NK-92 treated with Interleukin-12 subunit alpha and Interleukin-12 subunit beta, amount 100 ng/mL, for 24 hours (cell line): ENCODE data around the gene PPP1R15A.
"Not testable (repeated sequence)": the region's sequence is repeated elsewhere in the genome, so short reads cannot be mapped to it uniquely, and the experiment has no call there.

ENCODE experiments used
- DNase-seq: peaks from one replicate; lab custom pipeline; 2025; lab: John Stamatoyannopoulos, UW

PPP1R15A gene

DNA sequence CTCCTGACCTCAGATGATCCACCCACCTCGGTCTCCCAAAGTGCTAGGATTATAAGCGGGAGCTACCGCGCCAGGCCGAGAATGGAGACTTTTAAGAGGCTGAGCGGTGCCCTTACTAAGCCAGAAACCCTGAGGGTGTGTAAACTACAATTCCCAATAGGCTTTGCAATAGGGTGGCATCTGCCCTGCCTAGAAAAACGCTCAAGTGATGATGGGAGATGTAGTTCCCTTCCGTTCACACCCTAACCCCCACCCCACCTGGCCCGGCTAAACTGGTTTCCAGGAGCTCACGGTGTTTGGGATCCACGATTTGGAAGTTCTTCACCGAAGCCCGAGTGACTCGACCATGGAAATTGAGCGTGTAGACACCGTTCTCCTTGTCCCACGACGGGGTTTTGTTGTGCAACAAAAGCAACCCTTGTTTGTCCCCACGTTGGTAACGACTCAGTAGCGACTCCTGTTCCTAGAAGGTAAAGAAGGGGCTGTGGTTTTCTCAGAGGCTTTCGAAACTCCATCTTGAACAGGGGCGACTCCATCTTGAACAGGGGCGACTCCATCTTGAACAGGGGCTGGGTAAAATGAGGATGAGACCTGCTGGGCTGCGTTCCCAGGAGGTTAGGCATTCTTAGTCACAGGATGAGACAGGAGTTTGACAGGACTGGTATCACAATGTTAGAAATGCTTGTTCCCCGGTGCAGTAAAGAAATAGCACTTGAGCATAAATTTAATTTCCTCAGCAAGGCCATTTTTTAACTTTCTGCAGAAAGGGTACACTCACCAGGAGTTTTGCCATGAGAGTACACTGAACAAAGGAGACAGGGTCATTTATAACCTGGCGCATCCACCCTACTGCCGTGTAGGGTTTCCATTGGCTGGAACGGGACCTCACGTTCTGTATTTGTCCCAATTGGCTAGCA is 9.8 kb downstream of the PPP1R15A start:
- no peak for DNase-seq

DNA sequence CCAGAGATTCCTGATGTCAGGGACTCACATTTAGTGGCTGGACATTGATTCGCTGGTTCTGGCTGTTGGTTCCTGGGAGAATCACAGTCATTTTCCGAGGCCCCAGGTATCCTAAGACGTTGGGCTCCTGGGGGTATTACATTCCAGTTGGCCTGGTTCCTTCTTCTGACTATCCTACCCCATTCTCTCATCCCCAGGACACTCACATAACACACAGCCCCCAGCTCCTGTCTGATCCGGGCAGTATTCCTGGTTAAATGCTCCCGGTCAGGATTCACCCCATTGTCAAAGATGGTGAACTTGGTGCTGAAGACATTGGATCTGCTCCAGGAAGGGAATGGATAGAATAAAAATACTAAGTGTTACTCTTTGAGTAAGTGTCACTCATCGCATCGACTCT is 11.5 kb downstream of the PPP1R15A start:
- DNase-seq = no peak

DNA sequence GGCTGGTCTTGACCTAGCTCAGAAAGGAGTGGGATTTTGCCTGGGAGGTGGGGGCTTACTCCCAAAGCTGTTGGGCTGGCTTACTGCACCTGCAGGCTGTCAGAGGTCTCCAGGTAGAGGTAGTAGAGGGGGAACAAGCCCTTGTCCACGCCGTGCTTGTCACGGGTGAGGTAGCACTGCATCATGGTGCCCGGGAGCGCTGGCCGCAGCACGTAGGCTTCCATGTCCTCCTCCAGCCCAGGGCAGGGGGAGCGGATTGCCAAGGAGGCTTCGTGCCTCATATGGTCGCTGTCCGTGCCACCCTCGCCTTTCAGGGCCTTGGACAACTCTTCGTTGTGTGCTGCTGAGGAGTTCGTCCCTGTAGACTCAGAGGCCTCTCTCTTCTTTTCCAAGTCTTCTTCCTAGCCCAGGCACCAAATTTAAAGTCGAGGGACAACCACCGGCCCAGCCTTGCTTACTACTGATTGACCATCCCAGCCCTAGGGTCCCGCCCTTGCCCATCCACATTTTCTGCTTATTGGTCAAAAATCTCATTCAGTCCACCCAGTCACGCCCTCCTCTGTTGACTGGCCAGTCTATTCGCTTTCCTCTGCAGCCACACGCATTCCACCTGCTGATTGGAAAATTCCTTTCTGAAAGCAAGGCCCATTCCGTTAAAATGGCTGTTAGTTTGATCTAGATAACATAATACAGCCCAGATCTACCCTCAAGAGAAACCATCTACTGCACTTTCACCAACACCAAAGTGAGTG is 15.8 kb downstream of the PPP1R15A start:
- no peak for DNase-seq

DNA sequence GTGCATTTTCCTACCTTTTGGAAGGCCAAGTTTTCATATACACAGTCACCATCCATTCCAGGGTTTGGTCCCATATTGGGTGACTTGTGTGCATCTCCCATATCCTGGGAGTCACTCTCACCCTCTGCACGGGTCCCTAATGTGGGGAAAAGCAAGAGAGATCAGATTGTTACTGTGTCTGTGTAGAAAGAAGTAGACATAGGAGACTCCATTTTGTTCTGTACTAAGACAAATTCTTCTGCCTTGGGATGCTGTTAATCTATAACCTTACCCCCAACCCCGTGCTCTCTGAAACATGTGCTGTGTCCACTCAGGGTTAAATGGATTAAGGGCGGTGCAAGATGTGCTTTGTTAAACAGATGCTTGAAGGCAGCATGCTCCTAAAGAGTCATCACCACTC is 17.3 kb downstream of the PPP1R15A start:
- DNase-seq = not testable (repeated sequence)

DNA sequence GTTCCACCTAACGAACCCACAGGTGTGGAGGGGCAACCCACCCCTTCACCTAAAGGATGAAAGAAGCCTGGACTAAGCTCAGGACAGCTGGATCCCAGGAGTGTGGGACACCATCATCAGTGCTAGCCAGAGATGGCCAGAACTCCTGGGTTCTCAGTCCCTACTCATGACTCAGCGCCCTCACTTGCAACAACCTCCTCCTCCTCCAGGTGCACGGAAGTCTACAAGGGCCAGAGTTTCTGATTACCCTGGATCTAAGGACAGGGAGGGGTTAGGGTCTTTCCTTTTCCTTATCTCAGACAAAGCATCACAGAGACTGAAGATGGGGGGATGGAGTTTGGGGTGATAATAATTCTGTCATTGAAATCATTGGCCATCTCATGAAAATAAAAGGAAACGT is 18.3 kb downstream of the PPP1R15A start:
- DNase-seq = no peak

DNA sequence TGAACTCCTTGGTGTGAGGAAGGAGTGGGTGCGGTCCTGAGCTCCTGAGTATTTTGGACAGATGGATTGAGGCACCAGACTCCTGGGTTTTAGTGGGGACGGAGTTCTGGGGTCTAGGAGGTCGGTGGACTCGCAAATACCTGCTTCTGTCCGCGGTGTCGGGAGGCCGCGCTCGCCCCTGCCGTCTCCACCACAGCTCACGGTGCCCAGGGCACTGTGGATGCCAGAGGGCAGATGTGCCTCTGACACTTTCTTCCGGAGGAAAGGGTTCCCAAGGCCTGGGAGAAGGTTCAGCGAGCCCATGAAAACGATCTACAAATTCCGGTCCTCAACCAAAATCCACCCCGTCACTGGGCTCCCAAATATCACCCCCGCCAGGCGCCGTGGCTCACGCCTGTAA is 23.0 kb downstream of the PPP1R15A start:
- DNase-seq = no peak

DNA sequence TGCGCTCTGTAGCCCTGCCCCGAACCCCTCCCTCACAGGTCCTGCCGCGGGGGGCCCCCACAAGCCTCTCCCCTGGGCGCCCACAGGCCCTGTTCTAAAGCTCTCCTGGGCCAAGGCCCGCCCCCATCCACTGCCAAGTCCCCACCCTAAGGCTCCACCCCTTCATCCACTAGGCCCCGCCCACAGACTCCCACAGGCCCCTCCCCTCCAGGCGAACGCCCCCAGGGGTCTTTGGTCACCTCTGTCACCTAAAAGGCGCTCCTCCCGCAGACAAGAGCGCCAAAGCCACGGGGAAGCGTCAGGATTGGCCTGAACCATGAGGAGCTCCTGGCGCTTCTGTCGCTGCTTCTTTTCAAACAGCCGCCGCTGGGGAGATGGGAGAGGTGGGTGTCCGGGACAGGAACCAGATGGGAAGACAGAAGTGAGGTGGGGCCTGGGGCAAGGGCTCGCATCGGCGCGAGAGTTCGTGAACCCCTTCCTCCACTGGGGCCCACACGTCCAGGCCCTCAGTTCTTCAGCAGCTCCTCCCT is 24.0 kb downstream of the PPP1R15A start:
- DNase-seq = no peak

DNA sequence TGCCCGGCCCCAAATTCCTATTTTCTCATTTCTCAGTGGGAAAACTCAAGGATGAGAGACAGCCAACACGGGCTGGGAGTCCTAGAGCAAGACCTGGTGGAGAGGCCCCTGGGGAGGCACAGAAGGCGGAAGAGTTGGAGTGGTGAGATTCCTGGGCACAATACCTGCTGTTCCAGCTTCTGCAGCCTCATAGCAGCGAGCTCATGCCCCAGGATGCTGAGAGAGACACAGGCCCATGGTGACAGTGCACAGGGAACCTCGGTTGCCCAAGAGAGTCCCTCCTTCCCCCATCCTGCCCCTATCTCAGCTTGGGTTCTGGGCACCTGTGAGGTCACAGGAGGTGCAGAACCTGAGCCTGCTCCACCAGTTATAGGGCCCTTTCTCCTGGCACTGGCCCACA is 25.0 kb downstream of the PPP1R15A start:
- DNase-seq = no peak

DNA sequence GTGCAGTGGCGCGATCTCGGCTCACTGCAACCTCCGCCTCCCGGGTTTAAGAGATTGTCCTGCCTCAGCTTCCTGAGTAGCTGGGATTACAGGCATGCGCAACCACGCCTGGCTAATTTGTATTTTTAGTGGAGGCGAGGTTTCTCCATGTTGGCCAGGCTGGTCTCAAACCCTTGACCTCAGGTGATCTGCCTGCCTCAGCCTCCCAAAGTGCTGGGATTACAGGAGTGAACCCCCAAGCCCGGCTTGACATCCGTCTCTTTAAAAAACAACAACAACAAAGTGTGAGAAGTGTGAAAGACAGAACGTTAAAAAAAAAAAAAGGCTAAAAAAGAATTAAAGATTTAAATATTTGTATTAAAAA is 27.1 kb downstream of the PPP1R15A start:
- not testable (repeated sequence) for DNase-seq

DNA sequence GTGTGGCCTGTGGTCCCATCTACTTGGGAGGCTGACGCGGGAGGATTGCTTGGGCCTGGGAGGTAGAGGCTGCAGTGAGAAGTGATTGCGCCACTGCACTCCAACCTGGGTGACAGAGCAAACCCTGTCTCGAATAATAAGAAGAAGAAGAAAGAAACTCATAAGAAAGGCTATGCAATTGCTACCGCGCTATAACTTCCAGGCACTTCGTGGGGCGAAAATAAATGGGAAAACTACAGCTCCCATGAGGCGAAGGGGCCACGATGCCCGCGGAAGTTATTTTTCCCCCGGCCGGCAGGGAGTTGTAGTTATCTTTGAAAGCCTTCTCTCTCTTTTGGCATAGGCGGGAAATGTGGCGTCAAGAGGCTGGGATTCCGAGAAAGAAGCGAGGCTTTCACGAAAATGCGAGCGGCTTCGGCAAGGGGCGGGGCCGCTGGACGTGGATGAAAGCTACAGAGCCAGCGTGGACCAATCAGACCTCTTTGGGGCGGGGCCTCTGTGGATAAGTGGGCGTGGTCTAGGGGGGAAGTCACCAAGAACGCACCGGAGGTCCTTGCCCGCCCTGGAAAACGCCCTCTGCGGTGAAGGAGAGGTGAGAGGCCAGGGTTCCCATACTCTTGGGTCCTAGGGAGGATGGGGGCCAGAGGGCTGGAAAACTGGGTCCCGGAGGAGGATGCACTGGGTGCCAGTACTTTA is 27.7 kb downstream of the PPP1R15A start, which contains the start of gene NUCB1:
NUCB1 (plus strand) TSS at position 532 of the 696 bp plus-strand sequence. CDS start 485 bp downstream, outside the sequence.
- peak; percentile 97 for DNase-seq

DNA sequence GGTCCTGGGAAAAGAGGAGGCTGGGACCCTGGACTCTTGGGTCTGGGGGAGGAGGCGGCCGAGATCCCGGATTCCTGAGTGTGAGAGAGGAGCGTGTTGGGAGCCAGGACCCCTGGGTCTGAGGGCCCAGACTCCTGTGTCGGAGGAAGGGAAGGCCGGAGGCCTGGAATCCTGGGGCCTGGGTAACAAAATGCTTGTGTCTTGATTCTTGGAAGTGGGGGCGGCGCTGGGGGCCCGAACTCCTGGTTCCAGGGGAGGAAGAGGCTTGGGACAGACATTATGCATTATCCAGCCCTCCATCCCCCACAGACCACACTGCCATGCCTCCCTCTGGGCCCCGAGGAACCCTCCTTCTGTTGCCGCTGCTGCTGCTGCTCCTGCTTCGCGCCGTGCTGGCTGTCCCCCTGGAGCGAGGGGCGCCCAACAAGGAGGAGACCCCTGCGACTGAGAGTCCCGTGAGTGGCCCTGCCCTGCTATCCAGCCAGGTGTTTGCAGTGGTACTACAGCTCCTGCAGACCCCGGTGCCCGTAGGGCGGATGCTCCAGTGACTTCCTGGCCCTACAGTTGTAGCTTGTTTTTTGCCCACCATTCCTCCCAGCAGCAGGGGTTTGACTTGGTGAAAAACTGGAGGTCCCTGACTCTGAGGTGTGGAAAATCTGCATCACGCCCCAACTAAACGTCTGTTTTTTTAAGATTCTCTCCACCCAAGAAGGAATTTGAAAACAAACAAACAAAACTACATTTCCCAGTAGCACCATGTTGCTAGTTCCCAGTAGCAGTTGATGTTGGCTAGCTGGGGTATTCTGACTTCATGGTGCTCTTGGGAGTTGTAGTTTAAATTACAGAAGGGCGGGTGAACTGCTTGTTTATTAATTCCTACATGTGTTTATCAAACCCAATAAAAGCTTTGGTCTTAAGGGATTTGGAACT is 28.5 kb downstream of the PPP1R15A start:
- DNase-seq = no peak

DNA sequence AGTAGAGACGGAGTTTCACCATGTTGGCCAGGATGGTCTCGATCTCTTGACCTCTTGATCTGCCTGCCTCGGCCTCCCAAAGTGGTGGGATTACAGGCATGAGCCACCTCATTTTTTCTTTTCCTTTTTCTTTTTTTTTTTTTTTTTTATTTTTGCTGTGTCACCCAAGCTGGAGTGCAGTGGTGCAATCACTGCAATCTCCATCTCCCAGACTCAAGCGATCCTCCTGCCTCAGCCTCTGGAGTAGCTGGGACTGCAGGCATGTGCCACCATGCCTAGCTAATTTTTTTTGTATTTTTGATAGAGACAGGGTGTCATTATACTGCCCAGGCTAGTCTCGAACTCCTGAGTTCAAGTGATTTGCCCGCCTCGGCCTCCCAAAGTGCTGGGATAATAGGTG is 30.1 kb downstream of the PPP1R15A start:
- not testable (repeated sequence) for DNase-seq

DNA sequence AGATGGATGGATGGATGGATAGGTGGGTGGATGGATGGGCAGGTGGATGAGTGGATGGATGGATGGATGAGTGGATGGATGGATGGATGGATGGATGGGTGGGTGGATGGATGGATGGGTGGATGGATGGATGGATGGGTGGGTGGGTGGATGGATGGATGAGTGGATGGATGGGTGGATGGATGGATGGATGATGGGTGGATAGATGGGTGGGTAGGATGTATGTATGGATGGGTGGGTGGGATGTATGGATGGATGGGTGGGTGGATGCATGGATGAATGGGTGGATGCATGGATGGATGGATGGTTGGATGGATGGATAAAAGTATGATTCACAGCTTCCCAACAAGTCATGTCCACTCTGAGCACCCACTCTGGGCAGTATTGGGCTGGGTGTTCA is 31.6 kb downstream of the PPP1R15A start:
- not testable (repeated sequence) for DNase-seq

DNA sequence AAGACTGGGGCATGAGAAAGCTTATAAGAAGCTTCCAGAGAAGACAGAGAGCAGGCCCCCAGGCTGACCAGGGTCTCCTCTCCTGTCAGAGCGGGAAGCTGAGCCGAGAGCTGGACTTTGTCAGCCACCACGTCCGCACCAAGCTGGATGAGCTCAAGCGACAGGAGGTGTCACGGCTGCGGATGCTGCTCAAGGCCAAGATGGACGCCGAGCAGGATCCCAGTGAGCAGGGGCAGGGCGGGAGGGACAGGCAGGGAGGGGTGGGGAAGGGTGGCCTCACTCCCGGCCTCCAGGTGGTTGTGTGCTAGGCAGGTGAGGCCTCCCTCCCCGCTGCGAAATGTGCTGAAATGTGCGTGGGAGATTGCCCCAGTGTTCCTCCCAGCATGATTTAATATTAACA is 33.4 kb downstream of the PPP1R15A start:
- DNase-seq = no peak

DNA sequence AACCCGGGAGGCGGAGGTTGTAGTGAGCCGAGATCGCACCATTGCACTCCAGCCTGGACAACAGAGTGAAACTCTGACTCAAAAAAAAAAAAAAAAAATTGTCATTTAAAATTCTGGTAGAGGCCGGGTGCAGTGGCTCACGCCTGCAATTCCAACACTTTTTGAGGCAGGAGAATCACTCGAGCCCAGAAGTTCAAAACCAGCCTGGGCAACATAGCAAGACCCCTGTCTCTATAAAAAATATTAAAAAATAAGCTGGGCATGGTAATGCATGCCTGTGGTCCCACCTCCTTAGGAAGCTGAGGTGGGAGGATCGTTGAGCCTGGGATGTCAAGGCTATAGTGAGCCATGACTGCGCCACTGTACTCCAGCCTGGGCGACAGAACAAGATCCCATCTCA is 34.1 kb downstream of the PPP1R15A start:
- no peak for DNase-seq

DNA sequence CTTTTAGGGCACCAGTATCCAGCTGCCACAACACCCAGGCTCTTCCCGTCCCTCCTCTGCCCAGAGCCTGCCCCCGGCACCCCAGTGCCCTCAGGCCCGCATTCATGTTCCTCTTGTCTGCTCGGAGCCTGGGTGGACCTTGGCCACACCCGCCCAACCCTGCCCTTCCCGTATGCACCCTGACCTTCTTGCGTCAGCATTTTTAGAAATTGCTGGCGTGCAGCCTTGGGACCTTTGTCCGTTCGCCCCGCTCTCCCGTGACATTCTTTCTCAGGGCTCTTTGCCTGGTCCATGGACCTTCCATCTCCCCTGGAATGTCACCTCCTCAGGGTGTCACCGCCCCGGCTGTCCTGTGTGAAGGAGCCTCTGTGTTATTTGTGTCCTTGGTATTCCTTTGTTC is 35.5 kb downstream of the PPP1R15A start:
- DNase-seq = no peak

DNA sequence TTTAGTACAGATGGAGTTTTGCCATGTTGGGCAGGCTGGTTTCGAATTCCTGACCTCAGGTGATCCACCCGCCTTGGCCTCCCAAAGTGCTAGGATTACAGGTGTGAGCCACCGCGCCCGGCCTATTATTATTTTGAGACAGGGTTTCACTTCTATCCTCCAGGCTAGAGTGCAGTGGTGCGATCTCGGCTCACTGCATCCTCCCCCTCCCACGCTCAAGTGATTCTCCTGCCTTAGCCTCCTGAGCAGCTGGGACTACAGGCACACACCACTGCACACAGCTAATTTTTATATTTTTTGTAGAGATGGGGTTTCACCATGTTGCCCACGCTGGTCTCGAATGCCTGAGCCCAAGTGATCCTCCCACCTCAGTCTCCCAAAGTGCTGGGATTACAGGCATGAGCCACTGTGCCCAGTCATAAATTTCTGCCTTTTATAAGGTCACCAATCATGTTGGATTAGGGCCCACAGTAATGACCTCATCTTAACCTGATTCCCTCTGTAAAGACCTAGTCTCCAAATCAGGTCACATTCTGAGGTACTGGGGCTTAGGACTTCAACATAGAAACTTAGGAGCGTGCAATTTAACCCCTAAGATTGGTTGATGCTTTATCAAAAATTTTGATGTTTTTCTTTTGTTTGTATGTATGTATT is 37.3 kb downstream of the PPP1R15A start:
- DNase-seq = not testable (repeated sequence)

DNA sequence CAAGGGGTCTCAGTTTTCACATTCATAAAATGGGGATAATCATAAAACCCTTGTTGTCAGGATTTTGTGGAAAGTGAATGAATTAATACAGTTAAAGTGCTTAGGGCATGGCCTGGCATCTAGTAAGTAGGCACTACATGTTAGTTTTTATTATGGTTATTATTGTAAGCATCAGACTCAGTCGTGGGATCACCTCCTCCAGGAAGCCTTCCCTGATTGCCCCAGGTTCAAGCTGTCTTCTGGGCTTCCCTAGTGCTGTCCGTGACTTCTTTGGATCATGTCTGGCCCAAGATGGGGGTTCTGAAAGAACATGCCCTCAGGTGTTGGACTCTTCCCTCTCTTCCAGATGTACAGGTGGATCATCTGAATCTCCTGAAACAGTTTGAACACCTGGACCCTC is 38.6 kb downstream of the PPP1R15A start:
- DNase-seq = no peak

DNA sequence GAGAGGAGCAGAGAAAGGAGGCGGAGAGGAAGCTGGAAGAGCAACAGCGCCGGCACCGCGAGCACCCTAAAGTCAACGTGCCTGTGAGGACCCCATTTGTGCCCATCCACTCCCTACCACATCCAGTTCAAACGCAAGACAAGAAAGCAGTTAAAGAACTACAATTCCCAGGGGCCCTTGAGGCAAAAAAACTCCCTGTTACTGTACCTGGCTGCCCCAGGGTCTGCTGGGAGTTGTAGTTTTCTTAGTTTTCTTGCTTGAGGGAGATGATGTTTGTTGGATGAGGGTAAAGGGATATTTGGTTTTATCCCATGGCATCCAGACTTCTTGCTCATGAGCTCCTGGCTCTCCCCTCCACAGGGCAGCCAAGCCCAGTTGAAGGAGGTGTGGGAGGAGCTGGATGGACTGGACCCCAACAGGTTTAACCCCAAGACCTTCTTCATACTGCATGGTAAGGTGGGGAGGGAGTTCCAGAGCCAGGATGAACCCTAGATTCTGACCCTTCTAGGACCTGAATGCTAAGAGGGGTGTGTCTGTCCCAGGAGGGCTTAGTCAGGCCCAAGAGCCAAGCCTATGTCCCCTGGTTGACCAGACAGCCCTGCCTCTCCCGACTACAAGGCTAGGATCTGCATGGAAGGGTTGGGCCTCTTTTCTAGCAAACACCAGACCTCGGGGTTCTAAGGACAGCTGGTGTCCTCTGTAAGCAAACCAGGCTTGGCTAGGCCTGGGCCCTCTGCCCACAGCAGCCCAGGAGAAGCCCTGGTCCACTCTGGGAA is 41.1 kb downstream of the PPP1R15A start:
- no peak for DNase-seq

DNA sequence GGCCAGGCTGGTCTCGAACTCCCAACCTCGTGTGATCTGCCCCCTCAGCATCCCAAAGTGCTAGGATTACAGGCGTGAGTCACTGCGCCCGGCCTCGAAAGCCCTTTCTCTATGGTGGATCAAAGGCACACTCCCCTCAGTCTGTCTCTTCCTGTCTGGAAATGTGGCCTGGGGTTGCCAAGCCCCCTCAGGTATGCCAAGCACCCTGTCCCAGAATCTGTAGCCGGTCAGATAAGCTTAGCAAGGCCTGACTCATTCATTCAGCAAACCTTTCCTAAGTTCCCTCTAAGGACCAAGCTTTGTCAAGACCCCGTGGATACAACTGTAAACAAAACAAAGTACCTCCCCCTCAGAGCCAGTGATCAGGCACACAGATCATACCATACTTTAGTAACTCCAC is 42.0 kb downstream of the PPP1R15A start:
- no peak for DNase-seq
